HEK293 (cell line): ENCODE results near the gene LMBR1.
"Not testable (repeated sequence)": the region's sequence is repeated elsewhere in the genome, so short reads cannot be mapped to it uniquely, and the experiment has no call there.

Experiments used
- YY1 ChIP-seq: fragments of 450-650 bp; formaldehyde crosslinking; IDR thresholded peaks from 2 replicates; pipeline ENCODE4 v1.5.1; 2018; ENCODE audit warnings: missing biosample characterization, missing genetic modification characterization
- ZNF629 ChIP-seq: fragments of 450-650 bp; formaldehyde crosslinking; IDR thresholded peaks from 2 replicates; pipeline ENCODE4 v1.5.1; 2017; ENCODE audit warnings: missing biosample characterization, missing genetic modification characterization
- TF ChIP-seq, protein P1 (sequence below): fragments of 450-650 bp; formaldehyde crosslinking; IDR thresholded peaks from 2 replicates; pipeline ENCODE4 v1.5.1; 2016; ENCODE audit warnings: missing biosample characterization, missing genetic modification characterization
- TF ChIP-seq, protein P2 (sequence below): fragments of 450-650 bp; formaldehyde crosslinking; IDR thresholded peaks from 2 replicates; pipeline ENCODE4 v1.5.1; 2017; ENCODE audit warnings: missing biosample characterization, missing genetic modification characterization

DNA sequence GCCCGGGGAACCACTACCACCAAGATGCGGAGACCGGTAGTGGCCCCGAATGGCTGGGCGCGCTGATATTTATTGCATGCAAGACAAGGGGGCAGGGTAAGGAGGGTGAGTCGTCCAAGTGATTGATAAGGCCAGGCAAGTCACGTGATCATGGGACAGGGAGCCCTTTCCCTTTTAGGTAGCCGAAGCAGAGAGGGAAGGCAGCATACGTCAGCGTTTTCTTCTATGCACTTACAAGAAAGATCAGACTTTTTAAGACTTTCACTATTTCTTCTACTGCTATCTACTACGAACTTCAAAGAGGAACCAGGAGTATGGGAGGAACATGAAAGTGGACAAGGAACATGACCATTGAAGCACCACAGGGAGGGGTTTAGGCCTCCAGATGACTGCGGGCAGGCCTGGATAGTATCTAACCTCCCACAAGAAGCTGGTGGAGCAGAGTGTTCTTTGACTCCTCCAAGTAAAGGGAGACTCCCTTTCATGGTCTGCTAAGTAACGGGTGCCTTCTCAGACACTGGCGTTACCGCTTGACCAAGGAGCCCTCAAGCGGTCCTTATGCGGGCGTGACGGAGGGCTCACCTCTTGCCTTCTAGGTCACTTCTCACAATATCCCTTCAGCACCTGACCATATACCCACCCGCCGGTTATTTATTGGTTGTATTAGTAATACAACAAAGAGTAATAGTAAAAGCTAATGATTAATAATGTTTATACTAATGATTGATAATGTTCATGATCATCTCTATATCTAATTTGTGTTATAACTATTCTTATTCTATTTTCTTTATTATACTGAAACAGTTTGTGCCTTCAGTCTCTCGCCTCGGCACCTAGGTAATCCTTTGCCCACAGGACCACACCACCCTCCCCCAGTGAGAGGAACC, 27.7 kb upstream of the LMBR1 start:
- TF ChIP-seq, protein P1, sequence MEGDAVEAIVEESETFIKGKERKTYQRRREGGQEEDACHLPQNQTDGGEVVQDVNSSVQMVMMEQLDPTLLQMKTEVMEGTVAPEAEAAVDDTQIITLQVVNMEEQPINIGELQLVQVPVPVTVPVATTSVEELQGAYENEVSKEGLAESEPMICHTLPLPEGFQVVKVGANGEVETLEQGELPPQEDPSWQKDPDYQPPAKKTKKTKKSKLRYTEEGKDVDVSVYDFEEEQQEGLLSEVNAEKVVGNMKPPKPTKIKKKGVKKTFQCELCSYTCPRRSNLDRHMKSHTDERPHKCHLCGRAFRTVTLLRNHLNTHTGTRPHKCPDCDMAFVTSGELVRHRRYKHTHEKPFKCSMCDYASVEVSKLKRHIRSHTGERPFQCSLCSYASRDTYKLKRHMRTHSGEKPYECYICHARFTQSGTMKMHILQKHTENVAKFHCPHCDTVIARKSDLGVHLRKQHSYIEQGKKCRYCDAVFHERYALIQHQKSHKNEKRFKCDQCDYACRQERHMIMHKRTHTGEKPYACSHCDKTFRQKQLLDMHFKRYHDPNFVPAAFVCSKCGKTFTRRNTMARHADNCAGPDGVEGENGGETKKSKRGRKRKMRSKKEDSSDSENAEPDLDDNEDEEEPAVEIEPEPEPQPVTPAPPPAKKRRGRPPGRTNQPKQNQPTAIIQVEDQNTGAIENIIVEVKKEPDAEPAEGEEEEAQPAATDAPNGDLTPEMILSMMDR, result not testable (repeated sequence)
- not testable (repeated sequence) for TF ChIP-seq ZNF629, YY1 (tag by site-specific recombination)
- TF ChIP-seq, protein P2, sequence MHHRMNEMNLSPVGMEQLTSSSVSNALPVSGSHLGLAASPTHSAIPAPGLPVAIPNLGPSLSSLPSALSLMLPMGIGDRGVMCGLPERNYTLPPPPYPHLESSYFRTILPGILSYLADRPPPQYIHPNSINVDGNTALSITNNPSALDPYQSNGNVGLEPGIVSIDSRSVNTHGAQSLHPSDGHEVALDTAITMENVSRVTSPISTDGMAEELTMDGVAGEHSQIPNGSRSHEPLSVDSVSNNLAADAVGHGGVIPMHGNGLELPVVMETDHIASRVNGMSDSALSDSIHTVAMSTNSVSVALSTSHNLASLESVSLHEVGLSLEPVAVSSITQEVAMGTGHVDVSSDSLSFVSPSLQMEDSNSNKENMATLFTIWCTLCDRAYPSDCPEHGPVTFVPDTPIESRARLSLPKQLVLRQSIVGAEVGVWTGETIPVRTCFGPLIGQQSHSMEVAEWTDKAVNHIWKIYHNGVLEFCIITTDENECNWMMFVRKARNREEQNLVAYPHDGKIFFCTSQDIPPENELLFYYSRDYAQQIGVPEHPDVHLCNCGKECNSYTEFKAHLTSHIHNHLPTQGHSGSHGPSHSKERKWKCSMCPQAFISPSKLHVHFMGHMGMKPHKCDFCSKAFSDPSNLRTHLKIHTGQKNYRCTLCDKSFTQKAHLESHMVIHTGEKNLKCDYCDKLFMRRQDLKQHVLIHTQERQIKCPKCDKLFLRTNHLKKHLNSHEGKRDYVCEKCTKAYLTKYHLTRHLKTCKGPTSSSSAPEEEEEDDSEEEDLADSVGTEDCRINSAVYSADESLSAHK (tag by site-specific recombination), result not testable (repeated sequence)
